A549 (cell line): ENCODE data around the gene IQCN.

Source experiments
- BHLHE40 ChIP-seq: IDR thresholded peaks from 2 replicates; pipeline ENCODE4 v1.6.1; 2012; ENCODE audit warnings: low read depth, low read length, inconsistent platforms
- CTCF ChIP-seq: fragments of >200 bp; sonication (Bioruptor Twin); formaldehyde crosslinking; IDR thresholded peaks from 3 replicates; pipeline ENCODE4 v1.5.1; 2016
- MAZ ChIP-seq: fragments of 150-350 bp; IDR thresholded peaks from 2 replicates; pipeline ENCODE4 v1.6.1; 2014; ENCODE audit warnings: antibody characterized with exemption, low read depth, low read length, borderline replicate concordance

- TF ChIP-seq BHLHE40 (no peak), CTCF (no peak), MAZ (no peak)
These were observed 20.2 kb upstream of the IQCN start for GRCh38 chr19:18294467-18294864.
